Chondrocyte (in vitro differentiated cells): ENCODE results near the gene GATB. TPM values are rescaled to one million over a fixed set of nuclear protein-coding genes. Genes with fewer than 3 reads are reported as not detected.

Experiments
- DNase-seq: peaks from one replicate; pipeline ENCODE4 v3.0.0; 2021; ENCODE audit warnings: mixed read lengths, low spot score
- H3K27ac Mint-ChIP-seq: one replicate; pipeline ENCODE4 v1.8.0; 2021; ENCODE audit warnings: mild to moderate bottlenecking, moderate library complexity, mixed read lengths; ENCODE audit not compliant: unreplicated experiment
- H3K27me3 Mint-ChIP-seq: 2 replicates; pipeline ENCODE4 v1.8.0; 2021; ENCODE audit warnings: low read depth, mixed read lengths
- H3K36me3 Mint-ChIP-seq: 2 replicates; pipeline ENCODE4 v1.8.0; 2021; ENCODE audit warnings: low read depth, mixed read lengths
- H3K4me1 Mint-ChIP-seq: 2 replicates; pipeline ENCODE4 v1.8.0; 2021; ENCODE audit warnings: low read depth, mild to moderate bottlenecking, mixed read lengths
- H3K4me3 Mint-ChIP-seq: one replicate; pipeline ENCODE4 v1.8.0; 2021; ENCODE audit warnings: mild to moderate bottlenecking, moderate library complexity, mixed read lengths; ENCODE audit not compliant: unreplicated experiment
- H3K9me3 Mint-ChIP-seq: 2 replicates; pipeline ENCODE4 v1.8.0; 2021; ENCODE audit warnings: low read depth, mixed read lengths
- total RNA-seq: library from RNA; stranded (reverse); gene quantifications from 3 replicates; pipeline ENCODE4 v1.2.1, GENCODE V29; 2021
- TF ChIP-seq, protein P1 (sequence below): fragments of 200-600 bp; sonication (generic); IDR thresholded peaks from 2 replicates; pipeline ENCODE4 v1.5.0; 2021; ENCODE audit warnings: antibody characterized with exemption, mild to moderate bottlenecking, moderate library complexity

The GATB gene
- total RNA-seq, 1 donor from 2014 or later: 9.2 TPM

DNA sequence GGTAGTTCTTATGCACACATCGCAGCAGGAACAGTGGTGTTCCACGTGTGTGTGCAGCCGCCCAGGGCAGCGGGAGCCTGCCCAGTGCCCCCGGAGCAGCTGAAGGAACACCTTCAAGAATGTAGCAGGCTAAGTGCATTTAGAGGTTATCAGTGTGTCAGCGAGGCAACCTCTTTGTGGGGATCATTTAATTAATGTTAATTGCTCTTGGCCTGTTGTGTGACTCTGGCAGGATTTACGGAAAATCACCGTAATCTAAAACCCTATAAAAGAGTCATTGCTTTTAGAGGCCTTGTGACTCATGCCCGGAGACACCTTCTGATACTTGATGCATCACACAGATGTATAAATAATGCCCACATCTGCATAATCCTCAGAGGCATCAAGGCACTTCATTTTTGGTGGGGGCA lies 47.3 kb upstream of the GATB start:
- no peaks in the 10 kb centered on the region for H3K36me3 Mint-ChIP-seq
- peaks cover 35% of the 10 kb centered on the region for H3K4me1 Mint-ChIP-seq
- no peaks in the 10 kb centered on the region for H3K9me3 Mint-ChIP-seq
- H3K27ac Mint-ChIP-seq: no peak overlapping the region
- DNase-seq: no peak
- no peaks in the 10 kb centered on the region for H3K27me3 Mint-ChIP-seq
- TF ChIP-seq, protein P1, sequence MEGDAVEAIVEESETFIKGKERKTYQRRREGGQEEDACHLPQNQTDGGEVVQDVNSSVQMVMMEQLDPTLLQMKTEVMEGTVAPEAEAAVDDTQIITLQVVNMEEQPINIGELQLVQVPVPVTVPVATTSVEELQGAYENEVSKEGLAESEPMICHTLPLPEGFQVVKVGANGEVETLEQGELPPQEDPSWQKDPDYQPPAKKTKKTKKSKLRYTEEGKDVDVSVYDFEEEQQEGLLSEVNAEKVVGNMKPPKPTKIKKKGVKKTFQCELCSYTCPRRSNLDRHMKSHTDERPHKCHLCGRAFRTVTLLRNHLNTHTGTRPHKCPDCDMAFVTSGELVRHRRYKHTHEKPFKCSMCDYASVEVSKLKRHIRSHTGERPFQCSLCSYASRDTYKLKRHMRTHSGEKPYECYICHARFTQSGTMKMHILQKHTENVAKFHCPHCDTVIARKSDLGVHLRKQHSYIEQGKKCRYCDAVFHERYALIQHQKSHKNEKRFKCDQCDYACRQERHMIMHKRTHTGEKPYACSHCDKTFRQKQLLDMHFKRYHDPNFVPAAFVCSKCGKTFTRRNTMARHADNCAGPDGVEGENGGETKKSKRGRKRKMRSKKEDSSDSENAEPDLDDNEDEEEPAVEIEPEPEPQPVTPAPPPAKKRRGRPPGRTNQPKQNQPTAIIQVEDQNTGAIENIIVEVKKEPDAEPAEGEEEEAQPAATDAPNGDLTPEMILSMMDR: no peak
- H3K4me3 Mint-ChIP-seq: no peak overlapping the region

DNA sequence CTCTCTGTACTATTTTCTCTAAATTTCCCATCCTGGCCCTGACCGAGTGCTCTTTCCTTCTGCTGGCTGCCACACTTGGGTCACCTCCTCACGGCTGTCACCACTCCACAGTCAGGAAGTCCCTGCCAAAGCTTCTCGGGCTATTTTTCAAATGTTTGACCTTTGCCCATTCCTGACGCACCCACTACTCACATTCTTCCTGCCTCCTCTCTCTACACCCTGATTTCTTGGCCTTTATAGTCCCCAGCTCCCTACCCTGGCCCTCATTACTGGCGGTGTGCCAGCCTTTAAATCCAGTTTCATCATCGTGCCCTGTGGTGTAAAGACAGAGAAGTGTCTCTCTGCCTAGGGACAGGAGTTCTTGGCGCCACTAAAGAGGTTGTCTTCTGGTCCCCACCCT lies 46.4 kb upstream of the GATB start:
- TF ChIP-seq, protein P1: no peak
- DNase-seq: no peak
- Mint-ChIP-seq H3K4me3 (peak overlapping the region; percentile 5), H3K27me3 (no peaks in the 10 kb centered on the region), H3K36me3 (no peaks in the 10 kb centered on the region), H3K9me3 (no peaks in the 10 kb centered on the region), H3K27ac (peak overlapping the region; percentile 97), H3K4me1 (peaks cover 35% of the 10 kb centered on the region)

DNA sequence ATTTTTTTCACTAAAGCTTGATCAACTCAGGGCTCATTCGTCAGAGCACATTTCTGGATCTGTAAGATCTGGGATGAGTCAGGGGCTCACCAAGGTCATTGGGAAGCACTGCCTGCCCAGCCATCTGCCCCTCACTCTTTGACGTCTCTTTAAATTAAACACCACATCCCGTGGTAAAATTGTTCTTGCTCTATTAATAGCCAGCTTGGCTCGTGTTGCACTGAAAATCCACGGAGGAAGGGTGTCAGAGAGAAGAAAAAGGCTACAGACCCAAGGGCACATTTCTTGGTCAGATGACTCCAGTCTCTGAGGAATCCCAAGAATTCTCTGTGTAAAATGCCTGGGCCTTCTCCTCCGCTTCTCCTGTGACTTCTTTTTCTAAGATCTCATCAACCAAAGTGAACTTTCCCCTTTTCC lies 45.7 kb upstream of the GATB start:
- TF ChIP-seq, protein P1: no peak
- Mint-ChIP-seq H3K36me3 (no peaks in the 10 kb centered on the region), H3K9me3 (no peaks in the 10 kb centered on the region), H3K4me3 (no peak overlapping the region), H3K4me1 (peaks cover 35% of the 10 kb centered on the region), H3K27me3 (no peaks in the 10 kb centered on the region), H3K27ac (peak overlapping the region; percentile 97)
- no peak for DNase-seq

DNA sequence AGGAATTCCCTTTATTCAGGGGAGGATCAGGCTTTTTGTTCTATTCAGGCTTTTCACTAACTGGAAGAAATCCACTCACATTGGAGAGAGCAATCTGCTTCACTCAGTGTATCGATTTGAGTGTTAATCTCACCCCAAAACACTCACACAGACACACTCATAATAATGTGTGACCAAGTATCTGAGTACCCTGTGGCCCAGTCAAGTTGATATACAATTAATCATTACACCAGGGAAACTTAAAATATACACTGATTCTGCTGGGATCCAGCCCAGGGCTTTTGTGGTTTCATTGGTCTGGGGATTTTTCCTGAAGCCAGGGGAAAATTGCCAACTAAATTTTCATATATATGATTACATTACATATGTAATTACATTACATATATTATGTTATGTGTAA lies 44.0 kb upstream of the GATB start:
- no peak for DNase-seq
- Mint-ChIP-seq H3K4me3 (no peak overlapping the region), H3K4me1 (peaks cover 35% of the 10 kb centered on the region), H3K27me3 (no peaks in the 10 kb centered on the region), H3K36me3 (no peaks in the 10 kb centered on the region), H3K9me3 (no peaks in the 10 kb centered on the region), H3K27ac (no peak overlapping the region)
- TF ChIP-seq, protein P1: no peak

DNA sequence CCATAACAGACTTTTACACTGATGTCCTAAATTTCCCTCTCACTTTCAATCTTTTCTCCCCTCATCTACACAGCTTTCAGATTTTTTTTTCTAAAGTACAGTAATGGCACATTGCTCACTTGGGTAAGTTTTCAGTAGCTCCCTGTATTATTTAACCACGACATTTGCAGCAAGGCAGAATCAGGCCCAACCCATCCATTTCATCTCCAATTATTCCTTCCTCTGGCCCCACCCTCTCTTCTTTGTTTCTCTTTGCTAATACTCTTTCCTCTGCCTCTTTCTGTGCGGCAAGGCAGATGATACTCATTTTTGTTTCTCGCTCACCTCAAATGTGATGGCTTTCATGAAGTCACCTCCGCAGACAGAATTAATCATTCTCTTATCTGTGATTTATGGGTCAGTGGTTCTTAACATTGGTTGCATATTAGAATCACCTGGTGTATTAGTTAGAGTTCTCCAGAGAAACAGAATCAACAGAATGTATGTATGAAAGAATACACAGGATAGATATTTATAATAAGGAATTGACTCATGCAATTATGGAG lies 43.4 kb upstream of the GATB start:
- H3K27ac Mint-ChIP-seq: no peak overlapping the region
- TF ChIP-seq, protein P1: no peak
- no peak for DNase-seq
- H3K4me1 Mint-ChIP-seq: peaks cover 35% of the 10 kb centered on the region
- no peaks in the 10 kb centered on the region for H3K9me3 Mint-ChIP-seq
- no peaks in the 10 kb centered on the region for H3K36me3 Mint-ChIP-seq
- H3K4me3 Mint-ChIP-seq: no peak overlapping the region
- H3K27me3 Mint-ChIP-seq: no peaks in the 10 kb centered on the region
